HG03354 (cell line): ENCODE measurements around the gene ARL6.
"Not testable (repeated sequence)": the region's sequence is repeated elsewhere in the genome, so short reads cannot be mapped to it uniquely, and the experiment has no call there.

Source experiments
- ATAC-seq: cut with Tn5 transposase; IDR thresholded peaks from one replicate; pipeline ENCODE4 v1.9.1; 2021; ENCODE audit warnings: mild to moderate bottlenecking; ENCODE audit not compliant: unreplicated experiment, poor library complexity, severe bottlenecking

ARL6 gene

GRCh38 chr3:97820780-97821179, 56.2 kb downstream of the ARL6 start:
- no peak for ATAC-seq

- peak; percentile 55 for ATAC-seq
Observed at GRCh38 chr3:97821287-97821773, 56.8 kb downstream of the ARL6 start.

GRCh38 chr3:97821774-97822358, 57.3 kb downstream of the ARL6 start, which contains the start of gene CRYBG3:
Gene CRYBG3, plus strand, starts transcription at chr3:97822011. Its CDS starts 196 bp downstream, at chr3:97822207.
- ATAC-seq, result peak; percentile 98

- peak; percentile 33 for ATAC-seq
Observed at GRCh38 chr3:97822359-97822775, 57.8 kb downstream of the ARL6 start.

GRCh38 chr3:97823046-97824004, 58.8 kb downstream of the ARL6 start:
- no peak for ATAC-seq

GRCh38 chr3:97825101-97825500, 60.5 kb downstream of the ARL6 start:
- no peak for ATAC-seq

GRCh38 chr3:97827741-97828471, 63.3 kb downstream of the ARL6 start:
- no peak for ATAC-seq

GRCh38 chr3:97829198-97829597, 64.6 kb downstream of the ARL6 start:
- ATAC-seq, result no peak

GRCh38 chr3:97830638-97831037, 66.1 kb downstream of the ARL6 start:
- no peak for ATAC-seq

GRCh38 chr3:97831140-97831539, 66.6 kb downstream of the ARL6 start:
- no peak for ATAC-seq

GRCh38 chr3:97833184-97833583, 68.6 kb downstream of the ARL6 start:
- not testable (repeated sequence) for ATAC-seq

- ATAC-seq, result no peak
Observed at GRCh38 chr3:97835761-97836160, 71.2 kb downstream of the ARL6 start.

- no peak for ATAC-seq
Observed at GRCh38 chr3:97838393-97838792, 73.8 kb downstream of the ARL6 start.

- ATAC-seq, result no peak
Observed at GRCh38 chr3:97839944-97840343, 75.4 kb downstream of the ARL6 start.

- ATAC-seq, result no peak
Observed at GRCh38 chr3:97841304-97841703, 76.7 kb downstream of the ARL6 start.

- no peak for ATAC-seq
Observed at GRCh38 chr3:97841956-97842355, 77.4 kb downstream of the ARL6 start.

GRCh38 chr3:97848779-97849178, 84.2 kb downstream of the ARL6 start:
- ATAC-seq, result no peak
